ENCODE measurements around the gene RAB11B.
"Not testable (repeated sequence)": the region's sequence is repeated elsewhere in the genome, so short reads cannot be mapped to it uniquely, and the experiment has no call there.

The RAB11B gene

GRCh38 chr19:8371011-8371804 lies 19.0 kb upstream of the RAB11B start:
- no peak for DNase-seq

DNA sequence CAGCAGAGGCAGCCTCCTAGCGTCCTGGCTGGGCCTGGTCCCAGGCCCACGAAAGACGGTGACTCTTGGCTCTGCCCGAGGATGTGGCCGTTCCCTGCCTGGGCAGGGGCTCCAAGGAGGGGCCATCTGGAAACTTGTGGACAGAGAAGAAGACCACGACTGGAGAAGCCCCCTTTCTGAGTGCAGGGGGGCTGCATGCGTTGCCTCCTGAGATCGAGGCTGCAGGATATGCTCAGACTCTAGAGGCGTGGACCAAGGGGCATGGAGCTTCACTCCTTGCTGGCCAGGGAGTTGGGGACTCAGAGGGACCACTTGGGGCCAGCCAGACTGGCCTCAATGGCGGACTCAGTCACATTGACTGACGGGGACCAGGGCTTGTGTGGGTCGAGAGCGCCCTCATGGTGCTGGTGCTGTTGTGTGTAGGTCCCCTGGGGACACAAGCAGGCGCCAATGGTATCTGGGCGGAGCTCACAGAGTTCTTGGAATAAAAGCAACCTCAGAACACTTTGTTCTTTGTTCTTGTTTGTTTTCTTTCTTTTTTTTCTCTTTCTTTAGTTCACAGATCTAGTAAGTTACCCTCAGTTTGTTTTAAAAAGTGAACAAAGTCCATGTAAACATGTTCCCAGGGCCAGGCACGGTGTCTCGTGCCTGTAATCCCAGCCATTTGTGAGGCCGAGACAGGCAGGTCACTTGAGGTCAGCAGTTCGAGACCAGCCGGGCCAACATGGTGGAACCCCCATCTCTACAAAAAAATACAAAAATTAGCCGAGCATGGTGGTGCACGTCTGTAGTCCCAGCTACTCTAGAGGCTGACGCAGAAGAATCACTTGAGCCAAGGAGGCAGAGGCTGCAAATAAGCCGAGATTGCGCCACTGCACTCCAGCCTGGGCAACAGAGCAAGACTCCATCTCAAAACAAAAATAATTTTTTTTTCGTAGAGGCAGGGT lies 16.0 kb upstream of the RAB11B start:
- no peak for DNase-seq

DNA sequence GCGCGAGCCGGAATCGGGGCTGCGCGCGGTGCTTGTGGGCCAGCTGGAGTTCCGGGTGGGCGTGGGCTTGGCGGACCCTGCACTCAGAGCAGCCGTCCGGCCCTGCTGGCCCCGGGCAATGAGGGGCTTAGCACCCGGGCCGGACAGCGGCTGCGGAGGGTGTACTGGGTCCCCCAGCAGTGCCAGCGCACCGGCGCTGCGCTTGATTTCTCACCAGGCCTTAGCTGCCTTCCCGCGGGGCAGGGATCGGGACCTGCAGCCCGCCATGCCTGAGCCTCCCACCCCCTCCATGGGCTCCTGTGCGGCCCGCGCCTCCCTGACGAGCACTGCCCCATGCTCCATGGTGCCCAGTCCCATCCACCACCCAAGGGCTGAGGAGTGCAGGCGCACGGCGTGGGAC lies 14.4 kb upstream of the RAB11B start:
- not testable (repeated sequence) for DNase-seq

DNA sequence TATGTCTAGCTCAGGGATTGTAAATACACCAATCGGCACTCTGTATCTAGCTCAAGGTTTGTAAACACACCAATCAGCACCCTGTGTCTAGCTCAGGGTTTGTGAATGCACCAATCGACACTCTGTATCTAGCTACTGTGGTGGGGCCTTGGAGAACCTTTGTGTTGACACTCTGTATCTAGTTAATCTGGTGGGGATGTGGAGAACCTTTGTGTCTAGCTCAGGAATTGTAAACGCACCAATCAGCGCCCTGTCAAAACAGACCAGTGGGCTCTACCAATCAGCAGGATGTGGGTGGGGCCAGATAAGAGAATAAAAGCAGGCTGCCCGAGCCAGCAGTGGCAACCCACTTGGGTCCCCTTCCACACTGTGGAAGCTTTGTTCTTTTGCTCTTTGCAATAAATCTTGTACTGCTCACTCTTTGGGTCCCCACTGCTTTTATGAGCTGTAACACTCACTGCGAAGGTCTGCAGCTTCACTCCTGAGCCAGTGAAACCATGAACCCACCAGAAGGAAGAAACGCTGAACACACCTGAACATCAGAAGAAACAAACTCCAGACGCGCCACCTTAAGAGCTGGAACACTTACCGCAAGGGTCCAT lies 13.7 kb upstream of the RAB11B start:
- DNase-seq: not testable (repeated sequence)

- no peak for DNase-seq
Measured at GRCh38 chr19:8377598-8377997, 12.6 kb upstream of the RAB11B start.

- not testable (repeated sequence) for DNase-seq
Measured at GRCh38 chr19:8379156-8379891, 10.8 kb upstream of the RAB11B start.

DNA sequence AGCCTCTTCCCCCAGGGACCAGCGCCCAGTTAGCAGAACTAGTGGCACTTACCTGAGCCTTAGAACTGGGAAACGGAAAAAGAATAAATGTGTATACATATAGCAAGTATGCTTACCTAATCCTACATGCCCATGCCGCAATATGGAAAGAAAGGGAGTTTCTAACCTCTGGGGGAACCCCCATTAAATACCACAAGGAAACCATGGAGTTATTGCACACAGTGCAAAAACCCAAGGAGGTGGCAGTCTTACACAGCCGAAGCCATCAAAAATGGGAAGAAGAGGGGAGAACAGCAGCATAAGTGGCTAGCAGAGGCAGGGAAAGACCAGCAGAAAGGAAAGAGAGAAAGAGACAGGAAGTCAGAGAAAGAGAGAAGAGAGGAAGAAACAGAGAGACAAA lies 5.6 kb upstream of the RAB11B start:
- not testable (repeated sequence) for DNase-seq

DNA sequence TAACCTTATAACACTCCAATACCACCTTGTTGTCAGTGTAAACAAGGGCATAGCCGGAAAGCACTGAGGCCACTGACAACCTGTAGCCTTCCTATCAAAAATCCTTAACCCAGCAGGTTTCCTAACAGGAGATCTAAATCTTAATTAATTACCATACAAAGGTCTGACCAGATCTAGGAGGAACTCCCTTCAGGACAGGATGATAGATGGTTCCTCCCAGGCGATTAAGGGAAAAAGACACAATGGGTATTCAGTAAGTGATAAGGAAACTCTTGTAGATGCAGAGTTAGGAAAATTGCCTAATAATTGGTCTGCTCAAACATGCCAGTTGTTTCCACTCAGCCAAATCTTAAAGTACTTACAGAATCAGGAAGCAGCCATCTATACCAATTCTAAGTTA lies 5.1 kb upstream of the RAB11B start:
- not testable (repeated sequence) for DNase-seq

DNA sequence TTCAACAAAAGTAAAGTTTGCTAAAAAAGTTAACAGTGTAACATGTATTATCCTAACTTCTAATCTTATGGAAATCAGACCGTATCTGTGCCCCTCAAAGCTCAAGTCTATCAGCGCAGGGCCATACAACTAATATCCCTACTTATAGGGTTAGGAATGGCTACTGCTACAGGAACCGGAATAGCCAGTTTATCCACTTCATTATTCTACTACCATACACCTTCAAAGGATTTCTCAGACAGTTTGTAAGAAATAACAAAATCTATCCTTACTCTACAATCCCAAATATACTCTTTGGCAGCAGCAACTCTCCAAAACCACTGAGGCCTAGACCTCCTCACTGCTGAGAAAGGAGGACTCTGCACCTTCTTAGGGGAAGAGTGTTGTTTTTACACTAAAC lies 4.6 kb upstream of the RAB11B start:
- DNase-seq: not testable (repeated sequence)

DNA sequence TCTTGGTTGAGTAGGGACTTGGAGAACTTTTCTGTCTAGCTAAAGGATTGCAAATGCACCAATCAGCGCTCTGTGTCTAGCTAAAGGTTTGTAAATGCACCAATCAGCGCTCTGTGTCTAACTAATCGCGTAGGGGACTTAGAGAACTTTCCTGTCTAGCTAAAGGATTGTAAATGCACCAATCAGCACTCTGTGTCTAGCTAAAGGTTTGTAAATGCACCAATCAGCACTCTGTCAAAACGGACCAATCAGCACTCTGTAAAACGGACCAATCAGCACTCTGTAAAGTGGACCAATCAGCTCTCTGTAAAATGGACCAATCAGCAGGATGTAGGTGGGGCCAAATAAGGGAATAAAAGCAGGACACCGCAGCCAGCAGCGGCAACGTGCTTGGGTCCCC lies 3.7 kb upstream of the RAB11B start:
- DNase-seq: not testable (repeated sequence)

DNA sequence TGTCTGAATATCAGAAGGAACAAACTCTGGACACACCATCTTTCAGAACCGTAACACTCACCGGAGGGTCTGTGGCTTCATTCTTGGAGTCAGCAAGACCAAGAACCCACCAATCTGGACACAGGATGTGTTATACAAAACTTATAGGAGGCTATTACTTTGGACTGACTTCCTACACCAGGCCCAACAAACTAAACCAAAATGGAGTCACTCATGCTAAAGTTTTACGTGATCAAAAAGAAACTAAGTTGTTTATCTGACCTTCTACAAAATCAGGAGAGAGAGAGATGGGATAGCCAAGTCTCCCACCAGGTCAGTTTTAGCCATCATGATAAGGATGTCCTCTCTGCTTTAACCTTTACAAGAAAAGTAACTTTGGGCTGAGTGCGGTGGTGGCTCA lies 3.2 kb upstream of the RAB11B start:
- no peak for DNase-seq

GRCh38 chr19:8387688-8388611 lies 2.2 kb upstream of the RAB11B start:
- DNase-seq: no peak

DNA sequence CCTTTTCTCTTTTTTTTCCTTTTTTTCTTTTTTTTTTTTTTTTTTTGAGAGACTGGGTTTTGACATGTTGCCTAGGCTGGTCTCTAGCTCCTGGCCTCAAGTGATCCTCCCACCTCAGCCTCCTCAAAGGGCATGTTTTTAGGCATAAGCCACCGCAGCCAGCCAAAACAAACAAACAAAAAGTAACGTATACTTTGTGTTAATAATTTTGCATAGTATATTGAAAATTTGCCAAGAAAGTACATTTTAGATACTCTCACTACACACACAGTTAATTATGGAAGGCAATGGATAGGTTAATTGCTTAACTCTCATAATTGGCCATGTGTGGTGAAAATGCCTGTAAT lies 1.6 kb upstream of the RAB11B start:
- no peak for DNase-seq

DNA sequence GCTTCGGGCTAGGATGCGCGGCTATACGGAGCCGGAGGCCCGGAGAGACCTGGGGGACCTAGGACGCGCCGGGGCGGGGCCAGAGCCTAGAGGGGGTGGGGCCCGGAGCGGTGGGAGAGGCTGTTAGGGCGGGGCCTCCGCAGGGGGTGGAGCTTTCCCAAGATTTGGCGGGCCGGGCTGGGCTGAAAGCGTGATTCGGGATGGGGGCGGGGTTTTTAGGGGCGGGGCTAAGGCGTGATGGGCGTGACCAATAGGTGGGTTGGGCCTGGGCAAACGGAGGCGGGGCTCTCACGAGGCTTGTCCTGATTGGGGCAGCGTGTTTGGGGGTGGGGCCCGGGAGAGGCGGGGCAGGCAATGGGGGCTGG lies 439 bp downstream of the RAB11B start:
- DNase-seq: peak; percentile 78

DNA sequence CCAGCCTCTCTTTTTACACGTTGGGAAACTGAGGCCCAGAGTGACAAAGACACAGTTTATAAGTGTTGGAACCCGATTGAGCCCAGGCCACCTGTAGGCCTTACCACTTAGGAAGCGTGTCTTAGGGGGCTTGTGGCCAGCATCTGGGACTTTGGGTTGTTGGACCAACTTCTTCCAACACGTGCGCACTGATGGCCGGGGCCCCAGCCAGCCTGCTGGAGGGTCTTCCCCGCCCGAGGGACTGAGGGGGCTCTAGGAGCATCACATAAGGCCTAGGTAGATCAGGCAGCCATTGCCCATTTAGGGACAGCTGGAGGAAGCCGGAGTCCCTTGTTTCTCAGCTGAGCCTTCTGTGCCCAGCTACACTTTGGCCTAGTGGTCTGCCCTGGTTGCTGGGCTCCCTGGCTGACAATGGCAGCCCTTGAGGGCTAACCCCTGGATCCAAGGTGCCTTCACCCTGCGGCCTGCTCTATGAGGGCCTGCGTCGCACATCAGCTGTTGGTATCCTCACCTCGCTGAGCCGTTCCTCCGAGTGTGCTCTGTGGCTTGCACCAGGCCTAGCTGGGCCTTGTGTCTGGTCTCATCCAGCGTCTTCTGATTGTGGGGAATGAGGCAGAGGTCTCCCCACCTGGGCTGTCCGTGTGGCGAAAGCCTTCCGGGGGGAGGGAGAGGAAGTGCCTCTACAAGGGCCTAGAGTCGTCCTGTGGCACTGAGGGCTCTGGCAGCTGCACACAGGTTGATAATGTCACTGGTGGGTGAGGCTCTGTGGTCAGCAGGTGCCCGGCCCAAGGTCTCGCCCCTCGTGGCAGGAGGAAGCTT lies 1.2 kb downstream of the RAB11B start:
- DNase-seq: no peak

DNA sequence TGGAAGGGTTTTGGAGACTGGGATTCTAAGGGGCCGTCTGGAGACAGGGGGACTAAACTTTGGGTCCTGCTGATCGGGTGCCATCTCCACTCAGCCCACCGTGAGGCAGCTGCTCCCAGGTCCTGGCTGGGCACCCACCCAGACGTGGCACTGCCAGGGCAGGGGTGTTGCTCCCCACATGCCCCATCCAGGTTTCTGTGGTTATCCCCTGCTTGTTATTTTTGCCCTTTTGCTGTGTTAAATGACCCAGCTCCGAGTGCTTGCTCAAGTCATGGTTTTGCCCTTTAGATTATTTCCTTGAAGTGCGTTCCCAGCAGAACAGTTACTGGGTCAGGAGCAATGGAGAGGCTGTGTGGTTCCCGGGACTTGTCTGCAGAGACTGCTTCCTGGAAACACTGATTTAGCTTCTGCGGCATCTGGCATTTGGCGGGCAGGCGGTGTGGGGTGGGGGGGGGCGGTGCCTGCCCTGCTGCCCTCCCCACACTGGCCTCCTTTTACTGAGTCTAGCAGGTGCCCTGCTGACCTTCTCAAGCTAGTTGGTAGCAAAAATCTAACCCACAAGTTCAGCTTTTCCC lies 1.9 kb downstream of the RAB11B start:
- DNase-seq: no peak

DNA sequence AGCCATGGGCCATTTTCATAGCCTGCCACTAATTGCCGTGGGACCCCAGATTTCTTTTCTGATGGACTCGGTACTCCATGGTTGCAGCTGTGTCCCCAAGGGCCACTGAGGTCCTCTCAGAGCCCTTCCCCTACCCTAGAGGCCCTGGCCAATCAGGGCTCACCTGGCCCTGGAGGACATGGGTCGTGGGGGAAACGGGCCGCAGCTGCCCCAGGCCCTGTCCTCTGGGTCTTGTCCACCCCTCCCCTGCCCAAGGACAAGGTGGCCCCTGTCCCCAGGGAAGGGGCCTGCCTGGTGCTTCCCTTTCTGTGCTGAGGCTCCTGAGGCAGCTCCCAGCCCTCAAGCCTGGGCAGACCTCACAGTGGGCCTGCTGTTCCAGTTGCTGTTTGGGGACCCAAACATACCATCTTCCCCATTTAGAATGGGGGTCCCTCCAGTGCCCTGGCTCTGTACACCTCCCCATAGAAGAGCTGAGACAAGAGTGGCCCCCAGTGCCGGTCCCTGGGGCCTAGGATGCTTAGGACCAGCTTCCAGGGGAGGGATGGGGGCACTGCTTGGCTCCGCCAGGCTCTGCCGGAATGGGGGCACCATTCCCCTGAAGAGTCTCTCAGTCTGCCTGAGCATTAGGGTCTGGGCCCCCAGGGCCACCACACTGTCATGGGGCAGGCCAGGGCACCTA lies 3.2 kb downstream of the RAB11B start:
- no peak for DNase-seq

GRCh38 chr19:8393871-8394250 lies 3.7 kb downstream of the RAB11B start:
- no peak for DNase-seq

DNA sequence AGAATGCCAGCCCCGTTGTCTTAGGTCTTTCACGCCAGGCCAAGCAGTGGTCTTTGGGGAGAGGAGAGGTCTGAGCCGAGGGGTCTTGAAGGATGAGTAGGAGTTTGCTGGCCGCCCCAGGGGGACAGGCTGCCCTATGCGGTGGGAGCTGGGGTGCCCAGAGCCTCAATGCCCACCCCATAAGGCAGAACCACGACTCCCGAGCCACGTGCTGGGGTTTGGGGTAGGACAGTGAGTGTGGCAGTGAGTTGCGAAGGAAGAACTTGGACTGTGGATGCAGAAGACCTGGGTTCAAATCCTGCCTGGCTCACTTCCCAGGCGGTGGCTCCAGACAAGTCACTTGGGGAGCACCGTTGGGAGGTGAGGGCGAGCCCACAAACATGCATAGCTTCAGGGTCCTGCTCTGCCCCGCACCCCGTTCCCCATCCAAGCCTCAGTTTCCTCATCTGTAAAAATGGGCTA lies 5.5 kb downstream of the RAB11B start:
- no peak for DNase-seq

DNA sequence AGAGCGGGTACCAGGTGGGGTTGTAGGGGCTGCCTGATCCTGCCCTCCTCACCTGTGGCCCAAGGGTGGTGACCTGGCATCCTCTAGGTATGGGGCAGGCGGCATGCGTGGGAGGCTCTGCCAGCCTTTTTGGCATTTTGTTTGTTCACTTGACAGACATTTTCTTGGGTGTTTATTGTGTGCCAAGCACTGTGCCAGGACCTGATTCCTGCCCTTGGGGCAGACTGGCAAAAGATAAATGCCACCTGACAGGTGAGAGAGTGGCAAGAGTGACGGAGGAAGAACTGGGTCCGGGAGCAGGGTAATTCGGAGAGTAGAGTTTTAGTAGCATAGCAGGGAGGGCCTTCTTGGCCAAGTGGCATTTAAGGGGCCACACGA lies 6.0 kb downstream of the RAB11B start:
- DNase-seq: no peak
